DMS153 treated with DMSO at 0.1 percent for 48 hours (cell line): ENCODE measurements around the gene CDRT4.
A peak's percentile ranks its signal among the peaks of the same experiment; 100 is the strongest.
"Not testable (repeated sequence)": the region's sequence is repeated elsewhere in the genome, so short reads cannot be mapped to it uniquely, and the experiment has no call there.

ENCODE experiments used
- DNase-seq: peaks from one replicate; lab custom pipeline; 2025; ENCODE audit not compliant: unreplicated experiment; lab: John Stamatoyannopoulos, UW

CDRT4 gene

DNA sequence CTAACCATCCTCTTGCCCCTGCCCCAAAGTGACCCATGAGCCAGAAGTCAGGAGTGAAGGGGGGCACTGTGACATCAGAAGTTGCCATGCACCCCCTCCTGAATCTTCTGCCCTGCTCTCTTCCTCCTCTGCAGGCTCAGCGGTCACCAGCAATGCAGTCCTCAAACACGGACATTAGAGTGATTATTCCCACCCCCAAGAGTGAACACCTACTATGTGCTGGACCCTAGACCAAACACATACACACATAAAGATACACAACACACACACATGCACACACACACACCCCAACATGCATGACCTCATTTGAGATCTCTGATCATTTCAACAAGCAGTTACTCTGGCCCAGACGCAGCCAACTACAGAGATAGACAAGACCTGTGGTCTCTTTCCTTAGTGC, at the start of gene CDRT4:
Gene CDRT4 (minus strand): TSS at position 30 of the 400 bp plus-strand sequence. CDS start 27,383 bp downstream, outside the sequence.
- no peak for DNase-seq

DNA sequence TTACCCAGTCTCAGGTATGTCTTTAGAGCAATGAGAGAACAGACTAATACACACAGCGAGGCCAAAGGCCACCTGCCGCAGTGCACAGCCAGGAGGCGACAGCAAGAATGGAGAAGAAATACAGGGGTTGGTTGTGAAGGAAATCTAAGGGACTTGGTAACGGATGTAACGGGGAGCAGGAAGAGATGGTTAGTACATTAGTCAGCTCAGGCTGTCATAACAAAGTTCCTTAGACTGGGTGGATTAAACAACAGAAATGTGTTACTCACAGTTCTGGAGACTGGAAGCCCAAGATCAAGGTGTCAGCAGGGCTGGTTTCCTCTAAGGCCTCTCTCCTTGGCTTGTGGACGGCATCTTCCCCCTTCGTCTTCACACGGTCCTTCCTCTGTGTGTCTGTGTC, 48.7 kb upstream of the CDRT4 start:
- DNase-seq, result no peak

DNA sequence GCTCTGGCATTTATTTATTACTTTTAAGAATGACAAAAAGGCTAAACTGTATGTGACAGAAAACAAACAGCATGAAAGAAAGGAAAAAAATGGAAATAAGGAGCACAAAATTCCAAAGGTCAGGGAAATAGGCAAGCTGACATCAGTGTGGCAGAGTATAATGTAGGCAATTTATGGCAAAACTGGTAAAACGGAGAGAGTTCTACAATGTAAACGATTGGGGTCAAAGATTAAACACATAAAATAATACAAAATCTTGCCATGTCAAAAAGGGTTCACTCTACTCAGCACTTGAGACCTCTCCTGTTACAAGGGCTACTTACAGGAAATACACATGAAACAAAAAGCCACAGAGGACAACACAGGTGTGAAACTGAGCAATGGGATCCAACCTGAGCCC, 47.0 kb upstream of the CDRT4 start:
- DNase-seq, result no peak

DNA sequence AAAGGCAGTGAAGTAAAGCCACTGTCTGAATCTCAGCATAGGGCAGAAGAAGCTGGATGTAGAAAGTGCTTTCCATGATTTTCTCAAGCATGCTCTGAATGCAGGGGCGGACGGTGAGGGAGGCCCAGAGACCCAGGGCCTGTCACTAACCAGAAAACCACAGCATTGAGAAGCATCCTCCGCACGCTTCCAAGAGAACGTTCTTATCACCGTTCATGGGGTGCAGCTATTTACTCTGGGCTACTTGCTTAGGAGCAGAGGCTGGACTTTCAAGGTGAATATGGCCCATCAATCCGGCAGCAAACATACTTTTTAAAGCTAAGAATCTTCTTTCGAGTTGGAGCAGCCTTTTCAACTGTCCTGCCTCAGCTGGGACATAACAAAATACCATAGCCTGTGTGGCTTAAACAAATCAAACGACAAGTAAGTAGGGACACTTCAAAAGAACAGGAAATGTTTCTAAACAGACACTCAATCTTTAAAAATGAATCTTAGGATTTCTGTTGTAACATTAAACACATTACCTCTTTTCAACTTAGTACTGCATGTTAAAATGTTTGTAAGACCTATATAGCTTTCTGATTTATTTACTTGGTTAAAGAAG, 46.5 kb upstream of the CDRT4 start:
- DNase-seq, result no peak

- no peak for DNase-seq
Measured at GRCh38 chr17:15513058-15513791, 45.8 kb upstream of the CDRT4 start.

- no peak for DNase-seq
Measured at GRCh38 chr17:15512071-15512709, 44.8 kb upstream of the CDRT4 start.

DNA sequence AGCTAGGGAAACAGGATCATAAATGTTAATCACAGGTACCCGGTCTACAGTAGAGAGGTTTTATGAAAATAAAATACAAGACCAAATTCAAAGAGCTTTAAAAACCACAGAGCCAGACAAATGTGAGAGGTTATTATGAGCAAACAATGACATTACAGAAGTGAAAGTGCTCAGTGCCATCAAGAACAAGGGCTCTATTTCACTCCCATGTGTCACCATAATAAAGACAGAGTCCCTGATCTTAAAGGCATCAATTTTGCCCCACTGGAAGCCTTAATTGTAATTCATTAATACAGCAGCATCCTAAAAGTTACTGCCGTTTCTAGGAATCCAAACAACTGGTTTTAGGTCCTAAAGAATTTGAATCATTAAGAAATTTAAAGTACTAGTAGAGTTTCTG, 43.7 kb upstream of the CDRT4 start:
- no peak for DNase-seq

- no peak for DNase-seq
Measured at GRCh38 chr17:15510361-15510760, 42.9 kb upstream of the CDRT4 start.

DNA sequence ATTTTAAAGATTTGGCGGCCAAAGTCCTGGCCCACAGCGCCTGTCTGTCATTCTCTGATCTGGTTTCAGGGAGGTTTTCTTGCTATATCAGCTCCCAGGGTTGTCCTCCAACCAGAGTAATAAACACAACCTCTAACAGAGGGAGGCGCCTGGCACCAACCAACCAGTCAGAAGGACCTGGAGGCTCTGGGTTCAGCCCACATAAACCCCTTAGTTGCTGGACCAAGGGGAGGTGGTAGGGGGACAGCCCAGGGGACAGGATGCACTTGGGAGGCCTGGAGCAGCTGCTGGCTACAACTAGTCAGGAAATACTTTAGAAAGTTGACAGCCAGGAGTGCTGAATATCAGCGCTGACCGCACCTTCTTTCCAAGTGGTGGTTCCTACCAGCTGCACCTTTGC, 41.7 kb upstream of the CDRT4 start:
- DNase-seq, result no peak

GRCh38 chr17:15508466-15508865, 41.0 kb upstream of the CDRT4 start:
- no peak for DNase-seq

DNA sequence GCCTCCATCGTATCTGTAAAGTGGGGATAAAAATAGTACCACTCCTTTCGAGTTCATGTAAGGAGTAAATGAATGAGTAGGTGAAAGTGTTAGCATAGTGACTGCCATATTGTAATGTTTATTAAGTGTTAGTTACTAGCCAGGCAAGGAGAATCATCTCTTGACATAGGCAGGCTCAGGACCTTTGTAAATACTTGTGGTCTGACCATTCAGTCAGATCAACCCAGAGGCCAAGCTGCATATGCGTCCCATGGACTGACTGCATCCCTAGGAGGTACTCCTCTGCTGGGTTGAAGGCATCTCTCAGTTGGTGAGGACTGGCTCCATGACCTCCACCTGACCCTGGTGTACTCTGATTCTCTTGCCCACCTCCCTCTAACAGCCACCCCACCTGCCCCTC, 40.5 kb upstream of the CDRT4 start:
- DNase-seq, result no peak

DNA sequence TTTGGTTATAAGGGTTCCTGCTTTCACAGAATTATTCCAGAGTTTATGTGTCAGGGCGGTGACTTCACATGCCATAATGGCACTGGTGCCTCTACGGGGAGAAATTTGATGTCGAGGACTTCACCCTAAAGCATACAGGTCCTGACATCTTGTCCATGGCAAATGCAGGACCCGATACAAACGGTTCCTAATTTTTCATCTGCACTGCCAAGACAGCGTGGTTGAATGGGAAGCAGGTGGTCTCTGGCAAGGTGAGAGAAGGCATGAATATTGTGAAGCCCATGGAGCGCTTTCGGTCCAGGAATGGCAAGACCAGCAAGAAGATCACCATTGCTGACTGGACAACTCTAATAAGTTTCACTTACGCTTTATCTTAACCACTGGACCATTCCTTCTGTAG, 39.6 kb upstream of the CDRT4 start:
- no peak for DNase-seq

DNA sequence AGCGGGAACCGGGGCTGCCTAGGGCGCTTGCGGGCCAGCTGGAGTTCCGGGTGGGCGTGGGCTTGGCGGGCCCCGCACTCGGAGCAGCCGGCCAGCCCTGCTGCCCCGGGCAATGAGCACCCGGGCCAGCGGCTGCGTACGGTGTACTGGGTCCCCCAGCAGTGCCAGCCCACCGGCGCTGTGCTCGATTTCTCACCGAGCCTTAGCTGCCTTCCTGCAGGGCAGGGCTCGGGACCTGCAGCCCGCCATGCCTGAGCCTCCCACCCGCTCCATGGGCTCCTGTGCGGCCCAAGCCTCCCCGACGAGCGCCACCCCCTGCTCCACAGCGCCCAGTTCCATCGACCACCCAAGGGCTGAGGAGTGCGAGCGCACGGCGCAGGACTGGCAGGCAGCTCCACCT, 38.3 kb upstream of the CDRT4 start:
- DNase-seq, result not testable (repeated sequence)

GRCh38 chr17:15503731-15504130, 36.3 kb upstream of the CDRT4 start:
- DNase-seq, result no peak

GRCh38 chr17:15502369-15503112, 35.1 kb upstream of the CDRT4 start:
- peak; percentile 3 for DNase-seq

DNA sequence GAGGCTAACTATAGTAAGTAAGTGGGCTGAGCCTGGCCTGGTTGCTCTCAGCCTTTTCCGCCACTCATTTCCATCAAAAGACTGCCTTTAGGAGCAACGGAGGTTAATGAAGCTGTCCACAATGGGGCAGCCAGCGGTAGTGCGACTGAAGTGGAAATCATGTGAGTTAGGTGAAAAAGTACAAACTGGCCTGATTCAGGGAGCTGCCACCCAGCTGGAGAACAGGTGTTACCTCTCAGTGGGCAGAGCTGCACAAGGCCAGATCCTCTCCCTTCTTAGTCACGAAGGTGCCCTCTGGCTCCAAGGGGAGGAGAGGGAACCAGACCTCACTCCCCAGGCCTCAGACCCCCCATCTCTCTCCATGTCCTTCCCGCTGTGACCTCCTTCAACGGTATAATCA, 34.4 kb upstream of the CDRT4 start:
- DNase-seq, result no peak

GRCh38 chr17:15501282-15501681, 33.9 kb upstream of the CDRT4 start:
- no peak for DNase-seq

GRCh38 chr17:15498107-15498506, 30.7 kb upstream of the CDRT4 start:
- DNase-seq, result no peak

DNA sequence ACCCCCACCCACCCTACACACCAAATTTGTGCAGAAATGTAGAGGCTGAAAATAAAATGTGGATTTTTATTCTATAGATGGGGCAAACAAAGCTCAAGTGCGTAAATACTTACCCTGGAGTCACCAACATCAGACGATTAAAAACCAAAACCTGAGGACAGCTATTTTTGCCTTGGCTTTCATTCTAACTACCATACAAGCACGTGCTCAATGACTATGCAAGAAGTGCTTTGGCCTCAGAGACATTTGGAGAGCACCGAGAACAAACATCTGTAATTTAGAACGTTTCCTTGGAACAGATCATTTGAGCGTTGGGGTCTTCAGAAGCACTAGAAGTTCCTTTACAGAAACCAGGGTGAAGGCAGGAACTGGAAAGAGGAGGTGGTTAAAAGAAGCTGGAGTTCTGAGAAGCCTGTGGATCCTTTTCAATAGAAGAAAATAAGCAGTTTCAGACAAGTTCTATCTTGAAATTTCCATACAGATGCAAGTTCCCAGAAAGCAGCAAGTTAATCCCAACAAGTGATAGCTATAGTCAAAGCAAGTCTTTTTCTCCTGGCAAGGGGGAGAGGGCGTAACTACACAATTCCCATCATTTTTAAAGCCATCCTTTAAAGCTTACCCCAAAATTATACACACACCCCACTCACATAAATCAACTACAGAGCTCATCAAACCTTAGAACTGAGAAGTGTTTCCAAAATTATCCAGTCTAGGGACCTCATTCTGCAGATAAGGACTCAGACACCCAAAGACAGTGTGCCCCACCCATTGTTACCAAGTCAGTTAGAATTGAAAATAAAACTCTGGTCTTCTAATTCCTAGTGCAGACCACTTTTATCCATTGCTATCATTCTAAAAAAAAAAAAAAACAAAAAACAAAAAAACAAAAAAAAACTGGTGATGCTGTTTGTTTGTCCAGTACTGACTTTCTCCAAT, 29.6 kb upstream of the CDRT4 start:
- DNase-seq, result no peak

DNA sequence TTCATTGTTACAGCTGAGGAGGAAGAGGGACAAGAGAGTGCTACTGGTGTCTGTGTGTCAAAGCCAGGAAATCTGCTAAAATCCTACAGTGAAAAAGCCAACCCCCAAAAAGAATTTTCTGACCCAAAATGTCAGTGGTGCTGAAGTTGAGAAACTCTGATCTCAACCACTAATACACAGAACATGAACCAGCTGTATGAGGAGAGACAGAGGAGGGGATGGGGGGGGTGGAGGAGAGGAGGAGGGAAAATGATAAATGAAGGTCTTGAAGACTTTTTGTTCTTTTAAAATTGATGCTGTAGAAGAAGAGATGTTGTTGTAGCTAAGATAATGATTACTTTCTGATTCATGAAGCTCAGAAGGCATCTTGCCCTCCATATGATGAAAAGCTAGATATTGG, 27.4 kb upstream of the CDRT4 start:
- DNase-seq, result no peak

- no peak for DNase-seq
Measured at GRCh38 chr17:15493693-15494035, 26.2 kb upstream of the CDRT4 start.
